ENCODE data around the gene ARHGAP6. TPM values are rescaled to one million over a fixed set of nuclear protein-coding genes. Genes with fewer than 3 reads are reported as not detected.

Gene ARHGAP6
- total and polyA plus RNA-seq, 2 of the 4 experiments (the other 2 are of a cell fraction): 1.4 to 1.8 TPM

DNA sequence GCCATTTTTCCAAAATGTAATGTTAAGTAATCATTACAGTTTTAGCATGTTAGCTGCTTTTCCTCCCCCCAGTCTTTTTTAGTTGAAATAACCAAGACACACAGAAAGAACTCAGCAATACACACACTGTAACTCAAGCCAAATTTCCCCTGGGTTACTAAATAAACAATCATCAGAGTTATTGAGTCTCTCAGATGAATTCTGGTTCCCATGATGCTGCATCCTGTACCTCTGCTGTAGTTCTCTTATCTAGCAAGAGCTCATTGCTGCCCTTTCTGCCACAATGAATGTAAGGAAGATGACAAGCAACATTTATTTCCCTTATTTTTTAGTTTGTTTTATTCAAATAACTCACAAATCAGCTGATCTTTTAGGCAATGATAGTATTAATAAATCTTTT lies 185.1 kb downstream of the ARHGAP6 start:
- Histone ChIP-seq H3K27ac (ENCODE audit: insufficient read depth, low read length) (no peak overlapping the region), H2BK15ac (ENCODE audit: low read depth, low read length) (0 out of 3 replicates have a peak overlapping the region, but pooled peaks have one; percentile 13), H4K5ac (ENCODE audit: low read depth, low read length) (no peak overlapping the region), H4K91ac (ENCODE audit: insufficient read depth, low read depth, low read length) (no peak overlapping the region), H2BK5ac (ENCODE audit: low read depth, low read length, poor library complexity, severe bottlenecking) (no peak overlapping the region), H3K9me1 (ENCODE audit: insufficient read depth, low read length) (no peaks in the 10 kb centered on the region), H3K27me3 (ENCODE audit: control insufficient read depth, insufficient read depth, low read length) (no peaks in the 10 kb centered on the region), H3K4me1 (ENCODE audit: control insufficient read depth, insufficient read depth, low read length) (peaks cover 2% of the 10 kb centered on the region; the same call in 1 of the 2 replicates), H4K20me1 (ENCODE audit: insufficient read depth, low read length) (no peaks in the 10 kb centered on the region), H2BK120ac (ENCODE audit: low read depth, low read length) (no peak overlapping the region), H3K9ac (ENCODE audit: low read depth, low read length) (no peak overlapping the region), H3K4me2 (ENCODE audit: low read depth, low read length) (no peak overlapping the region), H2AK9ac (replicated peaks; ENCODE audit: low read depth, low read length, poor library complexity) (no peak overlapping the region), H4K8ac (ENCODE audit: low read depth in 2 of 2, low read length in 2 of 2) (no peak overlapping the region), H3K9me3 (ENCODE audit: control insufficient read depth, insufficient read depth, low read length) (no peaks in the 10 kb centered on the region), H3K4me3 (ENCODE audit: insufficient read depth, low read depth, low read length) (no peak overlapping the region), H3K18ac (ENCODE audit: low read depth, low read length) (no peak overlapping the region), H3K36me3 (ENCODE audit: control insufficient read depth, insufficient read depth, low read length) (no peaks in the 10 kb centered on the region), H2AFZ (replicated peaks; ENCODE audit: low read length, poor library complexity) (no peak overlapping the region), H2BK20ac (ENCODE audit: low read depth, low read length) (no peak overlapping the region), H3K4ac (ENCODE audit: low read depth, low read length) (no peak overlapping the region), H3K23ac (ENCODE audit: low read depth, low read length) (no peak overlapping the region), H2AK5ac (ENCODE audit: low read depth, low read length) (no peak overlapping the region), H3K56ac (ENCODE audit: extremely low read depth, insufficient read depth, low read length) (no peak overlapping the region), H3K79me1 (ENCODE audit: low read depth in 1 of 2, low read length in 2 of 2) (no peaks in the 10 kb centered on the region), H3K14ac (replicated peaks; ENCODE audit: low read depth, low read length) (no peak overlapping the region)
- BruUV-seq (replicated peaks): no TSS peak
- ChIA-PET CTCF (no interaction called here), POLR2A (ENCODE audit: unreplicated experiment) (no interaction called here)
- intact Hi-C loops (cut with micrococcal nuclease): no loop called here
- ATAC-seq (ENCODE audit: low read depth): peak; percentile 35; the same call in 1 of the 2 replicates
- DNase-seq: peak; percentile 51
- TF ChIP-seq NFE2L2 (IDR thresholded peaks at IDR 0.05; ENCODE audit: low read depth, low read length): no peak
- no peak for TF ChIP-seq MXI1 (IDR thresholded peaks at IDR 0.05; ENCODE audit: borderline replicate concordance, low read depth, low read length)
- no peak for TF ChIP-seq CEBPB (IDR thresholded peaks at IDR 0.05; ENCODE audit: low read depth, low read length)
- dilution Hi-C loops (cut with HindIII; ENCODE audit: low sequenced_read_pairs, unreplicated experiment): no loop called here
- in situ Hi-C loops (cut with MboI; ENCODE audit: low sequenced_read_pairs): no loop called here
